ENCODE measurements around the gene EML5.

The EML5 gene

GRCh38 chr14:88611878-88612277 is 180.9 kb downstream of the EML5 start:
- no peak for TF ChIP-seq CTCF (IDR thresholded peaks at IDR 0.05)
- Histone ChIP-seq H3K4me1 (no peaks in the 10 kb centered on the region), H3K79me2 (no peaks in the 10 kb centered on the region), H3K4me3 (ENCODE audit: low read depth, low read length) (no peak overlapping the region), H3K4me2 (ENCODE audit: low read length) (no peak overlapping the region), H2AFZ (no peak overlapping the region), H3K9ac (no peak overlapping the region), H3K27ac (no peak overlapping the region), H3K36me3 (ENCODE audit: control insufficient read depth, insufficient read depth, low read length) (no peaks in the 10 kb centered on the region), H3K27me3 (ENCODE audit: control insufficient read depth, insufficient read depth, low read length) (no peaks in the 10 kb centered on the region), H3K9me3 (ENCODE audit: control insufficient read depth, low read length) (no peaks in the 10 kb centered on the region)

- Histone ChIP-seq H3K27me3 (ENCODE audit: control insufficient read depth, insufficient read depth, low read length) (no peaks in the 10 kb centered on the region), H2AFZ (no peak overlapping the region), H3K4me3 (ENCODE audit: low read depth, low read length) (no peak overlapping the region), H3K4me1 (no peaks in the 10 kb centered on the region), H3K9ac (no peak overlapping the region), H3K4me2 (ENCODE audit: low read length) (no peak overlapping the region), H3K36me3 (ENCODE audit: control insufficient read depth, insufficient read depth, low read length) (no peaks in the 10 kb centered on the region), H3K27ac (no peak overlapping the region), H3K9me3 (ENCODE audit: control insufficient read depth, low read length) (no peaks in the 10 kb centered on the region), H3K79me2 (no peaks in the 10 kb centered on the region)
- no peak for TF ChIP-seq CTCF (IDR thresholded peaks at IDR 0.05)
Measured at GRCh38 chr14:88607829-88608228, 184.9 kb downstream of the EML5 start.

- H3K79me2 ChIP-seq: peaks cover 3% of the 10 kb centered on the region
- no peak overlapping the region for H3K9ac ChIP-seq
- TF ChIP-seq CTCF (IDR thresholded peaks at IDR 0.05): no peak
- no peak overlapping the region for H3K4me3 ChIP-seq (ENCODE audit: low read depth, low read length)
- H3K4me1 ChIP-seq: no peaks in the 10 kb centered on the region
- H2AFZ ChIP-seq: no peak overlapping the region
- H3K36me3 ChIP-seq (ENCODE audit: control insufficient read depth, insufficient read depth, low read length): no peaks in the 10 kb centered on the region
- no peak overlapping the region for H3K27ac ChIP-seq
- H3K9me3 ChIP-seq (ENCODE audit: control insufficient read depth, low read length): no peaks in the 10 kb centered on the region
- H3K27me3 ChIP-seq (ENCODE audit: control insufficient read depth, insufficient read depth, low read length): no peaks in the 10 kb centered on the region
- no peak overlapping the region for H3K4me2 ChIP-seq (ENCODE audit: low read length)
Measured at GRCh38 chr14:88605594-88605993, 187.2 kb downstream of the EML5 start.

GRCh38 chr14:88604212-88604611 is 188.5 kb downstream of the EML5 start:
- Histone ChIP-seq H3K27ac (no peak overlapping the region), H3K27me3 (ENCODE audit: control insufficient read depth, insufficient read depth, low read length) (no peaks in the 10 kb centered on the region), H3K79me2 (peaks cover 3% of the 10 kb centered on the region), H3K36me3 (ENCODE audit: control insufficient read depth, insufficient read depth, low read length) (no peaks in the 10 kb centered on the region), H3K4me3 (ENCODE audit: low read depth, low read length) (no peak overlapping the region), H3K4me1 (no peaks in the 10 kb centered on the region), H2AFZ (no peak overlapping the region), H3K9ac (no peak overlapping the region), H3K9me3 (ENCODE audit: control insufficient read depth, low read length) (no peaks in the 10 kb centered on the region), H3K4me2 (ENCODE audit: low read length) (no peak overlapping the region)
- no peak for TF ChIP-seq CTCF (IDR thresholded peaks at IDR 0.05)

GRCh38 chr14:88599761-88600439 is 192.9 kb downstream of the EML5 start:
- no peaks in the 10 kb centered on the region for H3K36me3 ChIP-seq (ENCODE audit: control insufficient read depth, insufficient read depth, low read length)
- no peak for TF ChIP-seq CTCF (IDR thresholded peaks at IDR 0.05)

More at GRCh38 chr14:88599761-88600439, 192.9 kb downstream of the EML5 start:
- Histone ChIP-seq H3K4me2 (ENCODE audit: low read length) (no peak overlapping the region), H3K4me3 (ENCODE audit: low read depth, low read length) (no peak overlapping the region), H3K27me3 (ENCODE audit: control insufficient read depth, insufficient read depth, low read length) (no peaks in the 10 kb centered on the region), H3K4me1 (no peaks in the 10 kb centered on the region), H3K9ac (no peak overlapping the region), H3K9me3 (ENCODE audit: control insufficient read depth, low read length) (no peaks in the 10 kb centered on the region), H3K27ac (no peak overlapping the region), H3K79me2 (peaks cover 20% of the 10 kb centered on the region), H2AFZ (no peak overlapping the region)
